NCI-H1417 (cell line): ENCODE results near the gene ZBTB32.
"Not testable (repeated sequence)": the region's sequence is repeated elsewhere in the genome, so short reads cannot be mapped to it uniquely, and the experiment has no call there.

Experiments used
- DNase-seq, 3 experiments: peaks; one replicate each; lab custom pipeline; 2025; lab: John Stamatoyannopoulos, UW

ZBTB32 gene

GRCh38 chr19:35720163-35720524 is 15.8 kb downstream of the ZBTB32 start:
- no peak for DNase-seq

DNA sequence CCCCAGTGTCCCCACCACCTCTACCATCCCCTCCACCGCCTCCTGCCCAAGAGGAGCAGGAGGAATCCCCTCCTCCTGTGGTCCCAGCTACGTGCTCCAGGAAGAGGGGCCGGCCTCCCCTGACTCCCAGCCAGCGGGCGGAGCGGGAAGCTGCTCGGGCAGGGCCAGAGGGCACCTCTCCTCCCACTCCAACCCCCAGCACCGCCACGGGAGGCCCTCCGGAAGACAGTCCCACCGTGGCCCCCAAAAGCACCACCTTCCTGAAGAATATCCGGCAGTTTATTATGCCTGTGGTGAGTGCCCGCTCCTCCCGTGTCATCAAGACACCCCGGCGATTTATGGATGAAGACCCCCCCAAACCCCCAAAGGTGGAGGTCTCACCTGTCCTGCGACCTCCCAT is 16.3 kb downstream of the ZBTB32 start:
- no peak for DNase-seq

DNA sequence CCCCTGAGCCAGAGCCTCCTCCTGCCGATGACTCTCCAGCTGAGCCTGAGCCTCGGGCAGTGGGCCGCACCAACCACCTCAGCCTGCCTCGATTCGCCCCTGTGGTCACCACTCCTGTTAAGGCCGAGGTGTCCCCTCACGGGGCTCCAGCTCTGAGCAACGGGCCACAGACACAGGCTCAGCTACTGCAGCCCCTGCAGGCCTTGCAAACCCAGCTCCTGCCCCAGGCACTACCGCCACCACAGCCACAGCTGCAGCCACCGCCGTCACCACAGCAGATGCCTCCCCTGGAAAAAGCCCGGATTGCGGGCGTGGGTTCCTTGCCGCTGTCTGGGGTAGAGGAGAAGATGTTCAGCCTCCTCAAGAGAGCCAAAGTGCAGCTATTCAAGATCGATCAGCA is 17.0 kb downstream of the ZBTB32 start:
- DNase-seq, result no peak

- no peak for DNase-seq
Measured at GRCh38 chr19:35722461-35722860, 18.1 kb downstream of the ZBTB32 start.

DNA sequence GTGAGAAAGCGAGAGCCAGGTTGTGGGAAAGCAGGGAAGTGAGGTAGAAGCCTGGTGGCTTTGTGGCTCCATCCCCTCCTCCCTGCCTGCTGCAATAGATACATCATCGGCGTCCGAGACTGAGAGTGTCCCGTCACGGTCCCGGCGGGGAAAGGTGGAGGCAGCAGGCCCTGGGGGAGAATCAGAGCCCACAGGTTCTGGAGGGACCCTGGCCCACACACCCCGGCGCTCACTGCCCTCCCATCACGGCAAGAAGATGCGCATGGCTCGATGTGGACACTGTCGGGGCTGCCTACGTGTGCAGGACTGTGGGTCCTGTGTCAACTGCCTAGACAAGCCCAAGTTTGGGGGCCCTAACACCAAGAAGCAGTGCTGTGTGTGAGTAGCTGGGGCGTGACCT is 18.5 kb downstream of the ZBTB32 start:
- DNase-seq, result no peak

DNA sequence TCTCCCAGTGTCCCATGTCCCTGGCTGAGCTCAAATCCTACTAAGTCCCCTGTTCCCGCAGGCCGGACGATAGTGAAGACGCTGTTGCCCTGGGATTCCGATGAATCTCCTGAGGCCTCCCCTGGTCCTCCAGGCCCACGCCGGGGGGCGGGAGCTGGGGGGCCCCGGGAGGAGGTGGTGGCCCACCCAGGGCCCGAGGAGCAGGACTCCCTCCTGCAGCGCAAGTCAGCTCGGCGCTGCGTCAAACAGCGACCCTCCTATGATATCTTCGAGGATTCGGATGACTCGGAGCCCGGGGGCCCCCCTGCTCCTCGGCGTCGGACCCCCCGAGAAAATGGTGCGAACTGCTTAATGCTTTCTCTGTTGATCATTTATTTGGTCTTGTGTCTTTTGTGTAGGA is 19.3 kb downstream of the ZBTB32 start:
- no peak for DNase-seq

- not testable (repeated sequence) for DNase-seq
Measured at GRCh38 chr19:35724132-35724531, 19.8 kb downstream of the ZBTB32 start.

DNA sequence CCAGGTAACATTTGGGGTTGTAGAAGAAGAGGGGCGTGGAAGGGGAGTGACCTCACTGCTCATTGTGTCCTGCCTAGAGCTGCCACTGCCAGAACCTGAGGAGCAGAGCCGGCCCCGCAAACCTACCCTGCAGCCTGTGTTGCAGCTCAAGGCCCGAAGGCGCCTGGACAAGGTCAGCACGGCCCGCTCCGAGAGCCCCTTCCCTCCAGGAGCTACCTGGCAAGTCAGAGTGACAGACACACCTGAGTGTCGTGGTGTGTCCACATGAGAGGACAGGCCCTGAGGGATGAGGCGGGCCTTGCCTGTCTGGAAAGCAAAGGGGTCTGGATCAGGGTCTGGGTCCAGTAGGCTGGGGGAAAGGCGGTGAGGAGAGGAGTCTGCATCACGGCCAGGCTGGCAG is 20.2 kb downstream of the ZBTB32 start:
- DNase-seq, result no peak

DNA sequence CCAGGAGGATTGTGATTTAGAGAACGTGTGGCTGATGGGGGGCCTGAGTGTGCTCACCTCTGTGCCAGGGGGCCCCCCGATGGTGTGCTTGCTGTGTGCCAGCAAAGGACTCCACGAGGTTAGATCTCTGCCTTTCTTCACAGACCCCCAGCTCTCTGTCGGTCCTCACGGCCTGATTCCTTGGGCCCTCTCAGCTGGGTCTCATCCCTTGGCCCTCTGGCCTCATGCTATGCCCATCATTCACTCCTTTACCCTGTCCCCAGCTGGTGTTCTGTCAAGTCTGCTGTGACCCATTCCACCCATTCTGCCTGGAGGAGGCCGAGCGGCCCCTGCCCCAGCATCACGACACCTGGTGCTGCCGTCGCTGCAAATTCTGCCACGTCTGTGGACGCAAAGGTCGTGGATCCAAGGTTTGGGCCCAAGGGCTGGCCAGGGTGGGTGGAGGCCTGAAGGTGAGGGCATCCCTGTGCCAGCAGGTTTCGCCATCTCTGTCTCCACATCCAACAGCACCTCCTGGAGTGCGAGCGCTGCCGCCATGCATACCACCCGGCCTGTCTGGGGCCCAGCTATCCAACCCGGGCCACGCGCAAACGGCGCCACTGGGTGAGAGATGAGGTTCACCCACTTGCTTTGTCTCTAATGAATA is 21.0 kb downstream of the ZBTB32 start:
- DNase-seq, result no peak

GRCh38 chr19:35727053-35727955 is 22.9 kb downstream of the ZBTB32 start:
- DNase-seq, result no peak

GRCh38 chr19:35727956-35728706 is 23.8 kb downstream of the ZBTB32 start:
- DNase-seq, result no peak

DNA sequence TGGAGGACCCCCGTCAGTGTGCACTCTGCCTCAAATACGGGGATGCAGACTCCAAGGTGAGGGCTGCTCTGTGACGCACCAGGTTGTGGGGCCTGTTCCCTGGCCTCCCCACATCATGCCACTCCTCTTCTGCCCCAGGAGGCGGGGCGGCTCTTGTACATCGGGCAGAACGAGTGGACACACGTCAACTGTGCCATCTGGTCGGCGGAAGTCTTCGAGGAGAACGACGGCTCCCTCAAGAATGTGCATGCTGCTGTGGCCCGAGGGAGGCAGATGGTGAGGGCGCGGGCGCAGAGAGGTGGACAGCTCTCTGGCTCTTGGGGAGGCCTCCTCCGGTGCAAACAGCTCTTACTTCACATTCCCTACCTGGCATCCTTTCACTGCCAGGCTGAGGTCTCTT is 24.7 kb downstream of the ZBTB32 start:
- DNase-seq, result no peak

DNA sequence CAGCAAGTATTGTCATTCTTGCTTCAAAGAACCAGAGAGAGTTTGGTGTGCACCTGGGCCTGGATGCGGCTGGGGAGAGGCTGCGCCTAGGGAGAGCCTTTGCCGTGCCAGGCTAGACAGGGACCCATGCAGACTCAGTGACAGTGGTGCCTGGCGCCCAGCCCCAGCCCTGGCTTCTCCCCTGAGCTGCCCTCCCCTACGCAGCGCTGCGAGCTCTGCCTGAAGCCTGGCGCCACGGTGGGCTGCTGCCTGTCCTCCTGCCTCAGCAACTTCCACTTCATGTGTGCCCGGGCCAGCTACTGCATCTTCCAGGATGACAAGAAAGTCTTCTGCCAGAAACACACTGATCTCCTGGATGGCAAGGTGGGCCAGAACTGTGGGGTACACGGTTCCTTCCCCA is 25.4 kb downstream of the ZBTB32 start:
- no peak for DNase-seq

- DNase-seq, result no peak
Measured at GRCh38 chr19:35730326-35730725, 26.0 kb downstream of the ZBTB32 start.

DNA sequence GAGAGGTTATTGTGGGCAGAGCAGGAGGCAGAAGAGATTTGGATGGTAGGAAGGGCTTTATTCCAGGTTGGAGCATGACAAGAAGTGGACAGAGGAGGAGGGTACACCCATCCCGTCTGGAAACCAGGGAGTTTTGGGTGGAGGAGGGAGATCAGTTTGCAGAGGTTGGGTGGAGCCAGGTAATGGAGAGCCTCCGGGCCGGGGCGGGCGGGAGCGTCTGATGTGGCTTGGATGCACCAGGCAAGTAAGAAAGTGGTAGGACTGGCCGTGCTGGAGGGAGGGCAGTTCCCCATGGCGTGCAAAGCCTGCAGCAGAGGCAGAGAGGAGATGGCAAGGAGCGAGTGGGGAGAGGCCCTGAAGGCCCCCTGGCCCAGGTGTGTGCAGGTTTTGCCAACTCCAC is 27.0 kb downstream of the ZBTB32 start:
- no peak for DNase-seq

DNA sequence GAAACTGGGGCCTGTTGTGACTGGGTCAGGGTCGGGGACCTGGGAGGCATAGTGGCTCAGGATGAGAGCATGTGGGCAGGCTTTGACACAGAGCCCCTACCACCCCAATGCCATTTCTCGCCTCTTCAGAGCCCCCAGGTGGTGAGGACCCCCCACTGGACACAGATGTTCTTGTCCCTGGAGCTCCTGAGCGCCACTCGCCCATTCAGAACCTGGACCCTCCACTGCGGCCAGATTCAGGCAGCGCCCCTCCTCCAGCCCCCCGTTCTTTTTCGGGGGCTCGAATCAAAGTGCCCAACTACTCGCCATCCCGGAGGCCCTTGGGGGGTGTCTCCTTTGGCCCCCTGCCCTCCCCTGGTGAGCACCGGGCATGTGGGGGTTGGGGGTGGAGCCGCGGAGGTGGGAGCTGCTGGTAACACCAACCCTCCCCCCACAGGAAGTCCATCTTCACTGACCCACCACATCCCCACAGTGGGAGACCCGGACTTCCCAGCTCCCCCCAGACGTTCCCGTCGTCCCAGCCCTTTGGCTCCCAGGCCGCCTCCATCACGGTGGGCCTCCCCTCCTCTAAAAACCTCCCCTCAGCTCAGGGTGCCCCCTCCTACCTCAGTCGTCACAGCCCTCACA is 27.5 kb downstream of the ZBTB32 start:
- DNase-seq, result no peak

DNA sequence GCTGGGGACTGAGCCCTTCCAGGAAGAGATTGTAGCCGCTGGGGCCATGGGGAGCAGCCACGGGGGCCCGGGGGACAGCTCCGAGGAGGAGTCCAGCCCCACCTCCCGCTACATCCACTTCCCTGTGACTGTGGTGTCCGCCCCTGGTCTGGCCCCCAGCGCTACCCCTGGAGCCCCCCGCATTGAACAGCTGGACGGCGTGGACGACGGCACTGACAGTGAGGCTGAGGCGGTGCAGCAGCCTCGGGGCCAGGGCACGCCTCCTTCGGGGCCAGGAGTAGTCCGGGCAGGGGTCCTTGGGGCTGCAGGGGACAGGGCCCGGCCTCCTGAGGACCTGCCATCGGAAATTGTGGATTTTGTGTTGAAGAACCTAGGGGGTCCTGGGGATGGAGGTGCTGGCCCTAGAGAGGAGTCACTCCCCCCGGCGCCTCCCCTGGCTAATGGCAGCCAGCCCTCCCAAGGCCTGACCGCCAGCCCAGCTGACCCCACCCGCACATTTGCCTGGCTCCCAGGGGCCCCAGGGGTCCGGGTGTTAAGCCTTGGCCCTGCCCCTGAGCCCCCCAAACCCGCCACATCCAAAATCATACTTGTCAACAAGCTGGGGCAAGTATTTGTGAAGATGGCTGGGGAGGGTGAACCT is 28.3 kb downstream of the ZBTB32 start:
- no peak for DNase-seq

- DNase-seq, result no peak
Measured at GRCh38 chr19:35733180-35734125, 29.1 kb downstream of the ZBTB32 start.

DNA sequence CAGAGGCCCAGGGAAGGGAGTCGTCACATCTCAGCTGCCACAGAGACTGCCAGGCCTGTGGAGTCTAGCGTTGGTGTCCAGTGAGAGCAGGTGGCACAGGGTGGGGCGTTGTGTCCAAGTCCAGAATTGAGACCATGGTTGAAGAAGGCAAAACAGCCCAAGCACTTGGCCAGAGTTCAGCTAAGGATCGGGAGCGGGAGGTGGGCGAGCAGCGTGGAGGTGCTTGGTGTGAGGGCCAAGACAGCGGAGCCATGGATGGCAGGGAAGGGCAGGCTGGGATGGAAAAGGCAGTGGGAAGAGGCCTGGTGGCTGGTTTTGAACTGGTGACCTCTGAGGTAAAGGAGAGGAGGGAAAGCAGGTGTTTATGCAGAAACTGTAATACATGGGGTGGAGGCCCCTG is 29.9 kb downstream of the ZBTB32 start:
- DNase-seq, result no peak

- DNase-seq, result no peak
Measured at GRCh38 chr19:35734889-35735288, 30.5 kb downstream of the ZBTB32 start.
